HUES6 (cell line): ENCODE measurements around the gene MVB12B.

Experiments used
- H3K27ac ChIP-seq: 2 replicates; pipeline ENCODE4 v1.7.0; 2013; ENCODE audit warnings: low read depth, mild to moderate bottlenecking, low read length, inconsistent platforms
- H3K27me3 ChIP-seq: 2 replicates; pipeline ENCODE4 v1.6.1; 2013; ENCODE audit warnings: low read length; ENCODE audit not compliant: control insufficient read depth, insufficient read depth
- H3K36me3 ChIP-seq: 2 replicates; pipeline ENCODE4 v1.6.1; 2013; ENCODE audit warnings: low read length; ENCODE audit not compliant: control insufficient read depth, insufficient read depth
- H3K4me1 ChIP-seq: 2 replicates; pipeline ENCODE4 v1.6.1; 2013; ENCODE audit warnings: low read length; ENCODE audit not compliant: control insufficient read depth, insufficient read depth
- H3K4me3 ChIP-seq: 2 replicates; pipeline ENCODE4 v1.5.1; 2013; ENCODE audit warnings: low read depth, low read length
- H3K9ac ChIP-seq: one replicate; pipeline ENCODE4 v1.6.1; 2013; ENCODE audit warnings: mild to moderate bottlenecking, low read length
- H3K9me3 ChIP-seq: 2 replicates; pipeline ENCODE4 v1.6.1; 2013; ENCODE audit warnings: low read depth, low read length; ENCODE audit not compliant: control insufficient read depth, insufficient read depth

MVB12B gene

DNA sequence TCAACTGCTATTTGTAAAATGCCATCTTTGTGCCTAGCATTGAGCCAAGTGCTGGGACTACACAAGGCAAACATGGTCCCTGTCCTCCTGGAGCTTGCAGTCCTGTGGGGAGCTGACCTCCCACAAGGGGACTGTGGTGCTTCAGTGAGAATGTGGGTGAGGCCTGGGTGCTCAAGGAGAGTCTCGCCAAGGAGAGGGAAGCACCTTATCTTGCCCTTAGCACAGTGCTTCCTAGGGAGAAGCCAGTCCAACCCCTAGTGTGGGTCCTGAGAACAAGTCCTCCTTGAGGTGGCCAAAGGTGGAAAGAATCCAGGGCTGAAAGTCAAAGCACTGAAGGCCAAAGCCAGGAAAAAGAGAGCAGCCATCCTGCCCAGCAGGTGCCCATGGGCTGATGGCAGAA lies 31.1 kb upstream of the MVB12B start:
- no peaks in the 10 kb centered on the region; the same call in 1 of the 2 replicates for H3K27me3 ChIP-seq
- no peak overlapping the region for H3K4me3 ChIP-seq
- no peak overlapping the region for H3K9ac ChIP-seq

GRCh38 chr9:126295936-126296600 lies 30.6 kb upstream of the MVB12B start:
- Histone ChIP-seq H3K9ac (no peak overlapping the region), H3K36me3 (no peaks in the 10 kb centered on the region), H3K4me3 (no peak overlapping the region), H3K27ac (no peak overlapping the region), H3K9me3 (no peaks in the 10 kb centered on the region), H3K4me1 (no peaks in the 10 kb centered on the region; the same call in 1 of the 2 replicates), H3K27me3 (no peaks in the 10 kb centered on the region; the same call in 1 of the 2 replicates)

More for the DNA sequence above, 31.1 kb upstream of the MVB12B start:
- Histone ChIP-seq H3K4me1 (no peaks in the 10 kb centered on the region; the same call in 1 of the 2 replicates), H3K36me3 (no peaks in the 10 kb centered on the region), H3K27ac (no peak overlapping the region), H3K9me3 (no peaks in the 10 kb centered on the region)

DNA sequence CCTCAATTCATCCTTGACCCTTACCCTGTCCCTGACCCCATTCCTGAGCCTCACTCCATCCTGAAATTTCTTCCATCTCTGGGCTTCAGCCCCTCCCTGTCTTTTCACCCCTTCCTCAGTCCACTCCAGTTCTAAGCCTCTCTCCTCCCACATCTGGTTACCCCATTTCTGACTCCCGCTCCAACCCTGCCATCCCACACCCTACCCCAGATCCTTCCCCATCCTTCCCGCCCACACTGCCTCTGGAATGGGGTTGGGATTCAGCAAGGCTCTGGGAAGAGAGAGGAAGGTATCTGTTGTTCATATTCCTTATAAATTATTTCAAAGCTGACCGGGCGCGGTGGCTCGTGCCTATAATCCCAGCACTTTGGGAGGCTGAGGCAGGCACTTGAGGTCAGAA lies 29.9 kb upstream of the MVB12B start:
- Histone ChIP-seq H3K27ac (no peak overlapping the region), H3K9me3 (no peaks in the 10 kb centered on the region), H3K36me3 (no peaks in the 10 kb centered on the region), H3K9ac (no peak overlapping the region), H3K27me3 (no peaks in the 10 kb centered on the region; the same call in 1 of the 2 replicates), H3K4me1 (no peaks in the 10 kb centered on the region; the same call in 1 of the 2 replicates), H3K4me3 (no peak overlapping the region)

DNA sequence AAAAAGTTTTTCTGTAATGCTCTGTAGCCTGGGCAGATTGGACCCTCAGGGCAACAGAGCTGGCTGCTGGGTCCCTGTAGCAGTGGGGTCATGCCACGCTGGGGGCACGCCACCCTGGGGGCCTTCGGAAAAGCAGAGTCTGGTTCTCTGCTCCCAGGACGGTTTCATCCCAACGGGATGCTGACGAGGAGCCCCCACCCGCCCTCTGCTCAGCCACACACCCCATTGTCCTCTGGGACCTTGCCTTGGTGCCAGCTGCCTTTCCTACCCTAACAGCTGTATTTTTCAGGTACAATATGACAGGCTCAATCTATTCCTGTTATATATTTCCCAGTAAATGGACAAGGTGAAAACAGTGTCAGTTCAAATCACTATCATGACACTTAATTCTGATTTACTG lies 29.0 kb upstream of the MVB12B start:
- Histone ChIP-seq H3K27ac (no peak overlapping the region), H3K4me3 (no peak overlapping the region), H3K36me3 (no peaks in the 10 kb centered on the region), H3K9ac (no peak overlapping the region), H3K4me1 (no peaks in the 10 kb centered on the region; the same call in 1 of the 2 replicates), H3K9me3 (no peaks in the 10 kb centered on the region), H3K27me3 (no peaks in the 10 kb centered on the region; the same call in 1 of the 2 replicates)

DNA sequence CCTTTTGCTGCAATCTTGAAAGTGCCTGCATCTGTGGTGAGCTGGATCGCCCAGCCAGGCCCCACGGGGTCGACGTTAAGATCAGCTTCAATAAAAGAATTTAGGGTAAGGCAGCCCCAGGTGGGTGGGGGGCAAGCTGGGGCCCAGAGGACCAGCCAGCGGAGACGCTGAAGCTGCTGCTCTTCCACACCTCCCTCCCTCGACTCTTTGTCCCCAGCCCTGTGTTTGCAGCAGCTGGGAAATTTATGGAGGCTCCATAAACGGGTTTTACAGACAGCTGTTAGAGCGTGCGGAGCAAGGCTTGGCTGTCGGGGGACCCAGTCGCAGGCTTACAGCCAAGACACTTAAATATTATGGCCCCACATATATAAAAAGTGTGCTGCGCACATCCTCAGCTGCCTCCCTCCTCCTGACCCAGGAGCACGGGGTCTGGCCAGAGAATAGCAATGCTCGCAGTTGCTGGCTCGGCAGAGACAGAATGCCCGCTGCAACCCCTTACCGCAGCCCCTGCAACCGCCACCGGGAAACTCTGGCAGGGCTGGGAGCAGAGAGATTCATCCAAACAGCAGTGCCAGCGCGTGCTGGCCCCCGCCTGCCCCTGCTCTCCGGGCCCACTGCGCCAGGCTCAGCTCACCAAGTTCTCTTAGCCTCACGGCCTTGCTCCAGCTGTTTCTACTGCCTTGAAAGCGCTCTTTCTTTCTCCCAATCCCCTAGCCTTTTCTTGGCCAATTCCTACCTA lies 28.4 kb upstream of the MVB12B start:
- no peak overlapping the region for H3K9ac ChIP-seq
- no peaks in the 10 kb centered on the region for H3K9me3 ChIP-seq
- no peaks in the 10 kb centered on the region; the same call in 1 of the 2 replicates for H3K27me3 ChIP-seq
- no peaks in the 10 kb centered on the region; the same call in 1 of the 2 replicates for H3K4me1 ChIP-seq
- no peak overlapping the region for H3K27ac ChIP-seq
- H3K4me3 ChIP-seq: no peak overlapping the region
- H3K36me3 ChIP-seq: no peaks in the 10 kb centered on the region

GRCh38 chr9:126299706-126300276 lies 26.8 kb upstream of the MVB12B start:
- H3K36me3 ChIP-seq: no peaks in the 10 kb centered on the region
- no peak overlapping the region for H3K27ac ChIP-seq
- no peaks in the 10 kb centered on the region; the same call in 1 of the 2 replicates for H3K4me1 ChIP-seq
- H3K27me3 ChIP-seq: no peaks in the 10 kb centered on the region
- H3K4me3 ChIP-seq: no peak overlapping the region
- H3K9ac ChIP-seq: no peak overlapping the region
- no peaks in the 10 kb centered on the region for H3K9me3 ChIP-seq

DNA sequence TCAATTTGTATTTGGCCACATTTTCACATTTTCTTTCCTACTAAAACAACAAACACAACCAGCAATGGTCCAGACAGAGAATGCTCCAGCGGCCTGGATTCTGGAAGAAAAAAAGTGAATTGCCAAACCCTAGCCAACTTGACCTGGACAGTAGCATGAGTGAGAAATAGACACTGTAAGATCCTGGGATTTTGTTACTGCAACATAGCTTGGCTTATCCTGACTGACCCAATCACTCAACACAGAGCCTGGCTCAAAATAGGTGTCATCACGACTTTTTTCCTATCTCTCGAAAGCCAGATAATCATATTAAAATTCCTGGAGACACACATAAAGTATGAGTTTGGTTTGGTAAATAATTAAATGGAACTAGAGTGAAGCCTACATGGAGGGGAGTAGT lies 25.4 kb upstream of the MVB12B start:
- Histone ChIP-seq H3K9ac (no peak overlapping the region), H3K4me1 (no peaks in the 10 kb centered on the region; the same call in 1 of the 2 replicates), H3K27ac (no peak overlapping the region), H3K36me3 (no peaks in the 10 kb centered on the region), H3K9me3 (no peaks in the 10 kb centered on the region), H3K4me3 (no peak overlapping the region), H3K27me3 (no peaks in the 10 kb centered on the region)

- H3K27me3 ChIP-seq: no peaks in the 10 kb centered on the region
- no peak overlapping the region for H3K9ac ChIP-seq
Observed at GRCh38 chr9:126301985-126302603, 24.5 kb upstream of the MVB12B start.

DNA sequence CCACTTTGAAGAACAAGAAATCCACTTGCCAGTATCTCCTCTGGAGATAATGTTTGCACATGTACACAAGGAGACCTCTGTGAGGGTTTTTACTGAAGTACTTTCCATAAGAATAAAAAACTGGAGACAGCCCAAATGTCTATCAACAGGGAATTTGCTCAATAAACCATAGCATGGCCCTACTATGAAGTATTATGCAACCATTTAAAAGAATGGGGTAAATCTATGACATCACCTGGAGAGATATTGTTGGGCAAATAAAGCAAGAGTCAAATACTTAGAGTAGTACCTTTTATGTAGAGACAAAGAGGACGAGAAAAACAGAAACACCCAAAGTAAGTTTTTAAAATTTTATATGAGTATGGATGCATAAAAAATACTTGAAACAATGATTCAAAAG lies 23.9 kb upstream of the MVB12B start:
- no peaks in the 10 kb centered on the region for H3K27me3 ChIP-seq
- no peak overlapping the region for H3K4me3 ChIP-seq
- H3K9me3 ChIP-seq: no peaks in the 10 kb centered on the region
- H3K9ac ChIP-seq: no peak overlapping the region
- no peaks in the 10 kb centered on the region for H3K36me3 ChIP-seq
- no peak overlapping the region for H3K27ac ChIP-seq
- no peaks in the 10 kb centered on the region; the same call in 1 of the 2 replicates for H3K4me1 ChIP-seq

More at GRCh38 chr9:126301985-126302603, 24.5 kb upstream of the MVB12B start:
- Histone ChIP-seq H3K4me1 (no peaks in the 10 kb centered on the region; the same call in 1 of the 2 replicates), H3K4me3 (no peak overlapping the region), H3K27ac (no peak overlapping the region), H3K9me3 (no peaks in the 10 kb centered on the region), H3K36me3 (no peaks in the 10 kb centered on the region)

DNA sequence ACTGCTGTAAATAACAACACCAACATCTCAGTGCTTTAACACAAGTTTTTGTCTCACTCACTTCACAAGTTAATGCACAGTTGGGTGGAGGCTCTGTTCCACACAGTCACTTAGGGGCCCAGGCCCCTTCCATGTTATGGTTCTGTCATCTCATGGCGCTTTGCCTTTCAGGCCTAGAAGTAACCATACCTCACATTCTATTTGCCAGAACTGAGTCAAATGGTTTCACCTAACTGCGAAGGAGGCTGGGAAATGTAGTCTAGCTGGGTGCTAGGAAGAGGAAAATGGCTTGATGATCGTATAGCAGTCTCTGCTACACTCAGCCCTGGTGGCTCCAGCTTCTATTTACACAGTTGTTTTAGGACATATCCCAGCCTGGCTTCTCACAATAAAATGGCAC lies 23.1 kb upstream of the MVB12B start:
- Histone ChIP-seq H3K9ac (no peak overlapping the region), H3K4me3 (no peak overlapping the region), H3K9me3 (no peaks in the 10 kb centered on the region), H3K27me3 (no peaks in the 10 kb centered on the region), H3K27ac (no peak overlapping the region), H3K4me1 (no peaks in the 10 kb centered on the region; the same call in 1 of the 2 replicates), H3K36me3 (no peaks in the 10 kb centered on the region)
